Activated CD8-positive, alpha-beta T cell treated with anti-CD3 and anti-CD28 coated beads for 36 hours (primary cell): ENCODE measurements around the gene ARHGAP18. TPM values are rescaled to one million over a fixed set of nuclear protein-coding genes. Genes with fewer than 3 reads are reported as not detected.
A peak's percentile ranks its signal among the peaks of the same experiment; 100 is the strongest.

Experiments used
- ATAC-seq: fragments of 200-7000 bp; cut with Tn5 transposase; one replicate; pipeline ENCODE4 v1.10.0; 2021; ENCODE audit warnings: mild to moderate bottlenecking, moderate library complexity
- CTCF ChIA-PET: fragments of 350-600 bp; sonication (Branson Sonifier 250); formaldehyde crosslinking; loops from one replicate; lab custom pipeline; 2021; ENCODE audit warnings: antibody characterized with exemption; lab: Charles Lee
- POLR2A ChIA-PET: fragments of 350-600 bp; sonication (Branson Sonifier 250); formaldehyde crosslinking; loops from one replicate; lab custom pipeline; 2021; ENCODE audit warnings: antibody characterized with exemption; lab: Charles Lee
- DNase-seq: peaks from one replicate; pipeline ENCODE4 v3.0.0-alpha.2; 2020
- H3K27ac Mint-ChIP-seq: one replicate; pipeline ENCODE4 v1.8.0; 2021; ENCODE audit warnings: mild to moderate bottlenecking, mixed read lengths
- H3K27me3 Mint-ChIP-seq: one replicate; pipeline ENCODE4 v1.8.0; 2021; ENCODE audit warnings: mixed read lengths
- H3K36me3 Mint-ChIP-seq: one replicate; pipeline ENCODE4 v1.8.0; 2021; ENCODE audit warnings: low read depth, mixed read lengths
- H3K4me1 Mint-ChIP-seq: one replicate; pipeline ENCODE4 v1.8.0; 2021; ENCODE audit warnings: low read depth, mixed read lengths
- H3K4me3 Mint-ChIP-seq: one replicate; pipeline ENCODE4 v1.8.0; 2021; ENCODE audit warnings: mild to moderate bottlenecking, moderate library complexity, mixed read lengths
- H3K9me3 Mint-ChIP-seq: one replicate; pipeline ENCODE4 v1.8.0; 2021; ENCODE audit warnings: mixed read lengths
- intact Hi-C: fragments of 100-400 bp; cut with micrococcal nuclease; formaldehyde crosslinking; loops from one replicate; pipeline ENCODE4 v1.10.0; 2022
- total RNA-seq, 2 experiments: library from RNA; stranded (reverse); gene quantifications; one replicate each; pipeline ENCODE4 v1.2.3, GENCODE V29; 2021
- TF ChIP-seq, protein P1 (sequence below): fragments of 200-600 bp; IDR thresholded peaks from one replicate; pipeline ENCODE4 v1.8.0; 2022; ENCODE audit warnings: antibody characterized with exemption, mild to moderate bottlenecking

The ARHGAP18 gene, protein sequence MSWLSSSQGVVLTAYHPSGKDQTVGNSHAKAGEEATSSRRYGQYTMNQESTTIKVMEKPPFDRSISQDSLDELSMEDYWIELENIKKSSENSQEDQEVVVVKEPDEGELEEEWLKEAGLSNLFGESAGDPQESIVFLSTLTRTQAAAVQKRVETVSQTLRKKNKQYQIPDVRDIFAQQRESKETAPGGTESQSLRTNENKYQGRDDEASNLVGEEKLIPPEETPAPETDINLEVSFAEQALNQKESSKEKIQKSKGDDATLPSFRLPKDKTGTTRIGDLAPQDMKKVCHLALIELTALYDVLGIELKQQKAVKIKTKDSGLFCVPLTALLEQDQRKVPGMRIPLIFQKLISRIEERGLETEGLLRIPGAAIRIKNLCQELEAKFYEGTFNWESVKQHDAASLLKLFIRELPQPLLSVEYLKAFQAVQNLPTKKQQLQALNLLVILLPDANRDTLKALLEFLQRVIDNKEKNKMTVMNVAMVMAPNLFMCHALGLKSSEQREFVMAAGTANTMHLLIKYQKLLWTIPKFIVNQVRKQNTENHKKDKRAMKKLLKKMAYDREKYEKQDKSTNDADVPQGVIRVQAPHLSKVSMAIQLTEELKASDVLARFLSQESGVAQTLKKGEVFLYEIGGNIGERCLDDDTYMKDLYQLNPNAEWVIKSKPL
- total RNA-seq = 1 to 10 TPM; 8.2 to 9.6 TPM

DNA sequence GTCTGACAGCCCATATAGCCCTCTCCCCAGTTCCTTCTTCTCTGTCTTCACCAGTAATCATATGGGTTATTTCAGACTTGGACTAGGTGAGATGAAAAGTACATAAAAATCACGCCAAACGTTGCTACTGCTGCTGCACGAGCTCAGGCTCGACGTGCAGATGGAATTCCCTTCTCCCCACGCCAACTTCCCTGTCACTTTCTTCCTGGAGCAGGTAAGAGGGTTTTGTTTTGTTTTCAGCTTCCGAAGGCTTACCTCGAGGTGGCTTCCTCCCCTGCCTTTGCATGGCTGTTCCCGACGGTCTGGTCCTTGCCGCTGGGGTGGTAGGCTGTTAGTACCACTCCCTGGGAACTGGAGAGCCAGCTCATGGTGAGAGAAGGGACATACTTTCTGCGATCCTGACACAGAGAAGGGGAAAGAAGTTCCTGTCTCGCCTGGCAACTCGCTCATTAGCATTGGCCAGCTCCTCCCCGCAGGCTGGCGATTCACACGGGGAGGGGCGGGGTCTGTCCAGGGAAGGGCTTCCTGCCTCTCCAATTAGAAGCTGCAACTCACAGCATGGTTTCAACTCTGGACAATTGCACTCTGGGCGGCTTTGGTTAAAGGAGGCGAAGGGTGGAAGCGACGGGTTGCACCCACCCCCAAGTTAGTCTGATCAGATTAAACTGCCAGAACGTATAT lies at the start of gene ARHGAP18:
Gene ARHGAP18, minus strand, starts transcription at position 409 of the 681 bp plus-strand sequence. Its CDS starts 41 bp downstream, at position 368.
- peak; percentile 97 for ATAC-seq
- peaks cover 7% of the 10 kb centered on the region for H3K27me3 Mint-ChIP-seq
- TF ChIP-seq, protein P1, sequence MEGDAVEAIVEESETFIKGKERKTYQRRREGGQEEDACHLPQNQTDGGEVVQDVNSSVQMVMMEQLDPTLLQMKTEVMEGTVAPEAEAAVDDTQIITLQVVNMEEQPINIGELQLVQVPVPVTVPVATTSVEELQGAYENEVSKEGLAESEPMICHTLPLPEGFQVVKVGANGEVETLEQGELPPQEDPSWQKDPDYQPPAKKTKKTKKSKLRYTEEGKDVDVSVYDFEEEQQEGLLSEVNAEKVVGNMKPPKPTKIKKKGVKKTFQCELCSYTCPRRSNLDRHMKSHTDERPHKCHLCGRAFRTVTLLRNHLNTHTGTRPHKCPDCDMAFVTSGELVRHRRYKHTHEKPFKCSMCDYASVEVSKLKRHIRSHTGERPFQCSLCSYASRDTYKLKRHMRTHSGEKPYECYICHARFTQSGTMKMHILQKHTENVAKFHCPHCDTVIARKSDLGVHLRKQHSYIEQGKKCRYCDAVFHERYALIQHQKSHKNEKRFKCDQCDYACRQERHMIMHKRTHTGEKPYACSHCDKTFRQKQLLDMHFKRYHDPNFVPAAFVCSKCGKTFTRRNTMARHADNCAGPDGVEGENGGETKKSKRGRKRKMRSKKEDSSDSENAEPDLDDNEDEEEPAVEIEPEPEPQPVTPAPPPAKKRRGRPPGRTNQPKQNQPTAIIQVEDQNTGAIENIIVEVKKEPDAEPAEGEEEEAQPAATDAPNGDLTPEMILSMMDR = no peak

DNA sequence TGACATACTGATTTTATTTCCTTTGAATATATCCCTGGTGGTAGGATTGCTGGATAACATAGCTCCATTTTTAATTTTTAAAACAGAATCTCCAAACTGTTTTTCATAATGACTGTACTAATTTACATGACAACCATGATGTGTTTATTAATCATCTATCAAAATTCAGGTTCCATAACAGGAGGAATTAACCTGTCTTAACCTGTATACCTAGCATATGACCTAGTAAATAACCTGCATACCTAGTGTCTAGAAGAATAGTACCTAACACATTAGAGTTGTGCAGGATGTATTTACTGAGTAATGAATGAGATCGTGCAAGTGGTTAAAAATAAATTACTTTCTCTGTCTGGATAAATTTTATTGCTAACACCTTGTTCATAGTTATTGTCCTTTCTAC lies 45.8 kb upstream of the ARHGAP18 start:
- peaks cover 12% of the 10 kb centered on the region for H3K4me1 Mint-ChIP-seq
- intact Hi-C loops = no loop called here
- DNase-seq = no peak
- H3K9me3 Mint-ChIP-seq = no peaks in the 10 kb centered on the region
- H3K36me3 Mint-ChIP-seq = no peaks in the 10 kb centered on the region
- no peak overlapping the region for H3K4me3 Mint-ChIP-seq
- TF ChIP-seq, protein P1 = no peak
- ChIA-PET CTCF (interaction anchor here (1.4 kb wide), 1 partner anchor 266 kb away, joined by 4 read pairs; no protein-coding TSS in a partner anchor), POLR2A (no interaction called here)
- no peak overlapping the region for H3K27ac Mint-ChIP-seq
- H3K27me3 Mint-ChIP-seq = no peaks in the 10 kb centered on the region
- no peak for ATAC-seq

More for the DNA sequence above, at the start of gene ARHGAP18:
- H3K4me1 Mint-ChIP-seq = peaks cover 37% of the 10 kb centered on the region
- intact Hi-C loops = loop anchor here (5.0 kb wide), 1 partner anchor 38 kb away; no protein-coding TSS in a partner anchor
- DNase-seq = peak; percentile 82
- CTCF ChIA-PET = interaction anchor here (0.7 to 3.5 kb wide), 8 partner anchors 10 to 112 kb away, joined by 3 to 17 read pairs (median 8); no protein-coding TSS in a partner anchor
- H3K36me3 Mint-ChIP-seq = peaks cover 3% of the 10 kb centered on the region
- H3K27ac Mint-ChIP-seq = peak within 1 kb of the TSS; percentile 80
- H3K4me3 Mint-ChIP-seq = peak within 1 kb of the TSS; percentile 92
- POLR2A ChIA-PET = interaction anchor here (1.3 to 1.4 kb wide), 2 partner anchors 10 to 26 kb away, joined by 4 to 5 read pairs; no protein-coding TSS in a partner anchor
- H3K9me3 Mint-ChIP-seq = no peaks in the 10 kb centered on the region

DNA sequence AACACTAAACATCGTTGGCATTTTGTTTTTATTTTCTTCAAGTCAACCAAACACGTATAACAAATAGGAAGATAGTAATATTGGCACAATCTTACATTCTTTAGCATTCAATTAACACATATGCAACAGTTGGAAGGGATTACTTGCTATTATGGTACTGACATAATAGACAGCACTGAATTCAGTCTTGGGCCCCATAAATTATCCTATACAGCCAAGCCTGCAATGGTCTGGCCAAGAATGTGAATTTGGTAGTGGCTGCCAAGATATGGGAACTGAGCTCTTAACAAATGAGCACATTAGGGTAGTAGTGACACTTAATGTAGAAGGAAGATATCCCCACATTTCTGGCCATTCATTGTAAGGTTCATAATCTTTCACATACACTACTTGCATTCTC lies 44.8 kb upstream of the ARHGAP18 start:
- intact Hi-C loops = no loop called here
- POLR2A ChIA-PET = no interaction called here
- Mint-ChIP-seq H3K4me3 (no peak overlapping the region), H3K27me3 (no peaks in the 10 kb centered on the region), H3K9me3 (no peaks in the 10 kb centered on the region), H3K4me1 (peaks cover 21% of the 10 kb centered on the region), H3K36me3 (no peaks in the 10 kb centered on the region), H3K27ac (no peak overlapping the region)
- CTCF ChIA-PET = interaction anchor here (1.4 kb wide), 1 partner anchor 267 kb away, joined by 4 read pairs; no protein-coding TSS in a partner anchor
- TF ChIP-seq, protein P1 = no peak
- no peak for ATAC-seq
- no peak for DNase-seq

DNA sequence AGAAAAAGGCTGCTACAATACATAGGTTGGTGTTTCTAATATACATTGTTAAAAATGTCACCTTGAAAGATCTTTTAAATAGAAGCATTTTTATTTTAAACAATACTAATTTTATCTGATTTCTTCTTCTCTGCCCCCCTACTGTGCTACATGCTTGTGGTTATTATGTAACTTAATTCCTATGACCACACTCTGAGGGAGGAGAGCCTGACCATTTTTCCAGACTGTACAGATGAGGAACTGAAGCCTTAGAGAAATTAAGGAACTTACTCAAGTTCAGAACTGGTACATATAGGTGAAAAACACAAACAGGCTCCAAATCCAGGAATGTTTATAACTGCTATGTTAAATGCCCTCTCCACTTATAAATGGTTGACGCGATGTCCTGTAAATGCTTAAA lies 43.4 kb upstream of the ARHGAP18 start:
- POLR2A ChIA-PET = no interaction called here
- no peak for ATAC-seq
- H3K27me3 Mint-ChIP-seq = no peaks in the 10 kb centered on the region

More for the DNA sequence above, 43.4 kb upstream of the ARHGAP18 start:
- intact Hi-C loops = no loop called here
- H3K4me3 Mint-ChIP-seq = no peak overlapping the region
- TF ChIP-seq, protein P1 = no peak
- H3K36me3 Mint-ChIP-seq = no peaks in the 10 kb centered on the region
- peaks cover 34% of the 10 kb centered on the region for H3K4me1 Mint-ChIP-seq
- H3K9me3 Mint-ChIP-seq = no peaks in the 10 kb centered on the region
- CTCF ChIA-PET = no interaction called here
- H3K27ac Mint-ChIP-seq = no peak overlapping the region
- DNase-seq = no peak
